ENCODE measurements around the gene SRGAP2B.
"Not testable (repeated sequence)": the region's sequence is repeated elsewhere in the genome, so short reads cannot be mapped to it uniquely, and the experiment has no call there.

The SRGAP2B gene

GRCh38 chr1:144992915-144993314 is 102.2 kb downstream of the SRGAP2B start:
- DNase-seq, result not testable (repeated sequence)

GRCh38 chr1:144990611-144991010 is 104.5 kb downstream of the SRGAP2B start:
- DNase-seq, result not testable (repeated sequence)

GRCh38 chr1:144987131-144987530 is 108.0 kb downstream of the SRGAP2B start:
- not testable (repeated sequence) for DNase-seq

GRCh38 chr1:144986171-144986860 is 108.8 kb downstream of the SRGAP2B start:
- not testable (repeated sequence) for DNase-seq

- not testable (repeated sequence) for DNase-seq
Measured at GRCh38 chr1:144985550-144986170, 109.5 kb downstream of the SRGAP2B start.

- not testable (repeated sequence) for DNase-seq
Measured at GRCh38 chr1:144982802-144983525, 112.2 kb downstream of the SRGAP2B start.

- DNase-seq, result not testable (repeated sequence)
Measured at GRCh38 chr1:144981157-144981556, 114.0 kb downstream of the SRGAP2B start.

- DNase-seq, result not testable (repeated sequence)
Measured at GRCh38 chr1:144979960-144980595, 115.0 kb downstream of the SRGAP2B start.

GRCh38 chr1:144977856-144978255 is 117.3 kb downstream of the SRGAP2B start:
- DNase-seq, result not testable (repeated sequence)

GRCh38 chr1:144971936-144972335 is 123.2 kb downstream of the SRGAP2B start:
- DNase-seq, result not testable (repeated sequence)

- DNase-seq, result not testable (repeated sequence)
Measured at GRCh38 chr1:144966488-144966887, 128.6 kb downstream of the SRGAP2B start.

GRCh38 chr1:144964765-144965164 is 130.4 kb downstream of the SRGAP2B start:
- DNase-seq, result not testable (repeated sequence)

- DNase-seq, result not testable (repeated sequence)
Measured at GRCh38 chr1:144964186-144964585, 130.9 kb downstream of the SRGAP2B start.

GRCh38 chr1:144963571-144963970 is 131.6 kb downstream of the SRGAP2B start:
- DNase-seq, result not testable (repeated sequence)

GRCh38 chr1:144961604-144962583 is 133.2 kb downstream of the SRGAP2B start:
- DNase-seq, result not testable (repeated sequence)

GRCh38 chr1:144960929-144961488 is 134.1 kb downstream of the SRGAP2B start:
- not testable (repeated sequence) for DNase-seq

GRCh38 chr1:144948390-144948789 is 146.7 kb downstream of the SRGAP2B start:
- not testable (repeated sequence) for DNase-seq

- not testable (repeated sequence) for DNase-seq
Measured at GRCh38 chr1:144947495-144947894, 147.6 kb downstream of the SRGAP2B start.

- DNase-seq, result not testable (repeated sequence)
Measured at GRCh38 chr1:144946525-144947480, 148.3 kb downstream of the SRGAP2B start.

- DNase-seq, result not testable (repeated sequence)
Measured at GRCh38 chr1:144941710-144942109, 153.4 kb downstream of the SRGAP2B start.

Measured in CD4-positive, alpha-beta T cell treated with Interferon alpha-2 for 1 hour (primary cell).